Central memory CD8-positive, alpha-beta T cell (primary cell): ENCODE data around the gene TMEM269.
"Not testable (repeated sequence)": the region's sequence is repeated elsewhere in the genome, so short reads cannot be mapped to it uniquely, and the experiment has no call there.

Experiments used
- ATAC-seq: fragments of 150-1000 bp; cut with Tn5 transposase; replicated peaks from 2 replicates; pipeline ENCODE4 v1.10.0; 2022; ENCODE audit warnings: mild to moderate bottlenecking, moderate FRiP score, moderate number of reproducible peaks; ENCODE audit not compliant: poor library complexity, severe bottlenecking; ENCODE audit errors: extremely low read depth
- DNase-seq, 2 donors: peaks; one replicate each; pipeline ENCODE4 v3.0.0; 2021; ENCODE audit warnings: low spot score in 2 of 2
- H3K27ac Mint-ChIP-seq: one replicate; pipeline ENCODE4 v1.8.0; 2022; ENCODE audit warnings: low read depth, mild to moderate bottlenecking, moderate library complexity, mixed read lengths
- H3K27me3 Mint-ChIP-seq: one replicate; pipeline ENCODE4 v1.8.0; 2022; ENCODE audit warnings: mixed read lengths
- H3K36me3 Mint-ChIP-seq: one replicate; pipeline ENCODE4 v1.8.0; 2022; ENCODE audit warnings: mild to moderate bottlenecking, moderate library complexity, mixed read lengths; ENCODE audit not compliant: insufficient read depth
- H3K4me1 Mint-ChIP-seq: one replicate; pipeline ENCODE4 v1.8.0; 2022; ENCODE audit warnings: mixed read lengths
- H3K4me3 Mint-ChIP-seq: one replicate; pipeline ENCODE4 v1.8.0; 2022; ENCODE audit warnings: mild to moderate bottlenecking, moderate library complexity, mixed read lengths
- H3K9me3 Mint-ChIP-seq: one replicate; pipeline ENCODE4 v1.8.0; 2022; ENCODE audit warnings: mixed read lengths

The TMEM269 gene

DNA sequence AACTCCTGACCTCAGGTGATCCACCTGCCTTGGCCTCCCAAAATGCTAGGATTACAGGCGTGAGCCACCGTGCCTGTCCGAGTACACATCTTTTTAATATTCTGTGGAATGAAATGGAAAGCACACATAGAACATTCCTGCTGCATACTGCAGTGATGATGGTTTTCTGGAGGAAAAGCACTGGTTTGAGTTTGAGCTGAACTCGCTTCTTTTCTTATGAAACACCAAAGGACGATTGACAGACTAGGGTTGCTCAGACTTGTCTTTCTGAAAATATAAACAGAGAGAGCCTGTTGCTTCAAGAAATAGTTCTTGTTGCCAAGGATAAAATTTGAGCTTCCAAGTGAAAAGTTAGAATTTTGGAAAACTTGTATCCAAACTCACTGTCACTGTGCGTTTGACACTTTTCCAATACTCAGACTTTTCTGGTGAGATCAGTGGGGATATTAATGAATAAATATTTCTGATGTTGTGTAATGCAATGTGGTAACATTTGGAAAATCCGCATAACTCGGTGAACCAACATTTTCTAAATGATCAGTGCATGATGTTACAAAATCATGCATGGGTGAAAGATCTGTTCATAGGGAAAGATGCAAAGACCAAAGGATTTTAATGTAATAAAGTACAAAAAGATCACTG lies 17.2 kb downstream of the TMEM269 start:
- H3K27ac Mint-ChIP-seq, result no peak overlapping the region
- peaks cover 2% of the 10 kb centered on the region for H3K36me3 Mint-ChIP-seq
- no peaks in the 10 kb centered on the region for H3K27me3 Mint-ChIP-seq
- H3K9me3 Mint-ChIP-seq, result no peaks in the 10 kb centered on the region
- H3K4me1 Mint-ChIP-seq, result no peaks in the 10 kb centered on the region
- ATAC-seq (no peak), DNase-seq (no peak)
- no peak overlapping the region for H3K4me3 Mint-ChIP-seq

DNA sequence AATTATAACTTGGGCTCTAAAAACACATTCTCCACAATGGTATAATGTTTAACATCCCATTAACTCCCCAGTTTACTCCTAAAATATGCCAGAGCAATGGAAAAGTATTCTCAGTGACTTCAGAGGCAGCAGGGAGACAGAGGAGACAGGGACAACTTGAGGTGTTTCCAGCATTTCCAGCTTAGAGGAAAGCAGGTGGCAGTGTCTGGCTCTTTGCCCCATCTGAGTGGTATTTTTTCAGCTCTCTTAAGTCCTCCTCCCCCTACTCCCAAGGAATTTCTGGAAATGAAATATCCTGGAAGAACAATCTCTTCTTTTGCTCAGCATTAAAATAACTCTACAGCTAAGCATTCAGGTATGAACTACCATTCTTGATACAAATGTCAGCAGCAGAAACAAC lies 21.4 kb downstream of the TMEM269 start:
- H3K9me3 Mint-ChIP-seq, result no peaks in the 10 kb centered on the region
- DNase-seq, result no peak
- no peak overlapping the region for H3K27ac Mint-ChIP-seq
- peaks cover 2% of the 10 kb centered on the region for H3K36me3 Mint-ChIP-seq
- H3K27me3 Mint-ChIP-seq, result no peaks in the 10 kb centered on the region
- H3K4me1 Mint-ChIP-seq, result no peaks in the 10 kb centered on the region
- H3K4me3 Mint-ChIP-seq, result no peak overlapping the region
- no peak for ATAC-seq

DNA sequence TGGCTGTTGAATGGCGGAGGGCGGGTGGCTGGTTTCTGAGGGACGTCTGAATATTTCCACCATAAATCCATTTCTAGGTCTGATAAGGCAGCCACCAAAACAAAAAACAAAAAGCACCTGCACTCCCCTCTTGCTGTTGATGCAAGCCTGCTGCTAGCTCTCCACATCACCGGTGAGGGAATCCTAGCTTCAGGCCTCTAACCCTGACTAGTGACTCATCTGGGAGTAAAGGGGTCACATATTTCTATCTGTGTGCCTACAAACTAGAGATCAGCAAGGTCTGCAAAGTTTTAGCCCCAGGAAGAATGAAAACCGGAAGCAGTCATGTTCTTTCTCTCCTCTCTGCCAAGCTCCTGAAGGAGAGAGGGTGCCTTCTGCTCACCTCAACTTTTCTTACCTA lies 21.8 kb downstream of the TMEM269 start:
- DNase-seq (no peak), ATAC-seq (no peak)
- Mint-ChIP-seq H3K4me3 (no peak overlapping the region), H3K36me3 (peaks cover 2% of the 10 kb centered on the region), H3K27ac (no peak overlapping the region), H3K4me1 (peaks cover 3% of the 10 kb centered on the region), H3K9me3 (no peaks in the 10 kb centered on the region), H3K27me3 (no peaks in the 10 kb centered on the region)

DNA sequence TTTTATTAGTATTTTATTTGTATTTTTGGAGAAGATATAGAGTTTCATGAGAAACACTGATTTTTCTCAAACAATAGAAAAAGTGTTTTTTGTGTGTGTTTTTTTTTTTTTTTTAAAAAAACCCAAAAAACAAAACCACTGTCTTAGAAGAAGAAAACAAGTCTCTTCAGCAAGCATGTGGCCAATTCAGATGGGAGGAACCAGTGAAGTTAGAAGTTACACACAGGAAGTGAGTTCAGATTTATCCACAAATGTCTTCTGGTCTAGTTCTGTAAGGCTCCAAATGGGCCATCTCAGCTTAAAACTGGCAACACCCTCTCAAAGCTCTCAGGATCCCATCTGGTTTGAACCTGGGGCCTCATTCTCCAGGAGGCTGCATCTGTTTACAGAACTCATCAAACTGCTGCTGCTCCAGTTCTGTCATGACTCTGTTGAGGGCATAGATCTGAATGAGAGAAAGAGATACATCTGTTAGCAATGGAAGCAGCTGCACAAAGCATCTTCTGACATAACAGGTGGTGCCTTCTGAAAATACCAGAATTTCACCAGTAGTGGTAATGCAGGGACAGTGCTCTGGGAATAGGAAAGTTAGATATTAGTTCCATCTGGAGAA lies 22.4 kb downstream of the TMEM269 start:
- H3K9me3 Mint-ChIP-seq, result no peaks in the 10 kb centered on the region
- peaks cover 5% of the 10 kb centered on the region for H3K4me1 Mint-ChIP-seq
- H3K4me3 Mint-ChIP-seq, result no peak overlapping the region
- ATAC-seq (no peak), DNase-seq (no peak)
- no peak overlapping the region for H3K27ac Mint-ChIP-seq
- no peaks in the 10 kb centered on the region for H3K27me3 Mint-ChIP-seq
- peaks cover 2% of the 10 kb centered on the region for H3K36me3 Mint-ChIP-seq

DNA sequence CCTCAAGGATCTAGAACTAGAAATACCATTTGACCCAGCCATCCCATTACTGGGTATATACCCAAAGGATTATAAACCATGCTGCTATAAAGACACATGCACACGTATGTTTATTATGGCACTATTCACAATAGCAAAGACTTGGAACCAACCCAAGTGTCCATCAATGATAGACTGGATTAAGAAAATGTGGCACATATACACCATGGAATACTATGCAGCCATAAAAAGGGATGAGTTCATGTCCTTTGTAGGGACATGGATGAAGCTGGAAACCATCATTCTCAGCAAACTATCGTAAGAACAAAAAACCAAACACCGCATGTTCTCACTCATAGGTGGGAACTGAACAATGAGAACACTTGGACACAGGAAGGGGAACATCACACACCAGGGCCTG lies 30.0 kb downstream of the TMEM269 start:
- H3K4me1 Mint-ChIP-seq, result peaks cover 24% of the 10 kb centered on the region
- H3K27me3 Mint-ChIP-seq, H3K4me3 Mint-ChIP-seq, DNase-seq, H3K27ac Mint-ChIP-seq, ATAC-seq, H3K36me3 Mint-ChIP-seq, H3K9me3 Mint-ChIP-seq: not testable (repeated sequence)

DNA sequence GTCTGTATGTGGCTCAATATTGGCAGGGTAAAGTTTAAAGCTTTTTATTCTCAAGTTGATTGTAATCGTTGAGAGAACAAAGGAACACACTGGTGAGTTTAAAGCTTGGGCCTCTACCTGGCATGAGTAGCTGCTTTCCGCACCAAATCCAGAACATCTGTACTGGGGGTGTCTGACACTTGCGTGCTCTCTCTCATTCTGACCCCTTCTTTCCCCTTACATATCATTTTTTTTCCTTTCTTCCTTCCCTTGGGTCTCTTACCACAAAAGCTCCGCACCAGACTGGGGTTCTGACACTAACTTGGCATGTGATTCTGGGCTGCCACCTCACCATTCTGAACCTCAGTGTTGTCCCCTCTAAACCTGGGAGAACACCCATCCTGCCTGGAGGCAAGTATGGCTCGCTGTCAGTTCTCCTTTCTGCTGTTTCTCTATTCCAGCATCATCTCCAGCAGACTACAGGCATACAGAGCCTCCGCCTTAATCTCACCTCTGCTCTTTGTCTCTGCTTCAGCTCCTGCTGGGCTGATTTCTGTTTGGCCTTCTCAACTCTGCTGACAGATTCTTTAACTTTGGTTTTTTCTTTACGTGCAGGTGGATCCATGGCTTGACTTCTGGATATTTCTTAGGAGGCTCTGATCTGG lies 31.3 kb downstream of the TMEM269 start:
- Mint-ChIP-seq H3K4me1 (peaks cover 27% of the 10 kb centered on the region), H3K27ac (peak overlapping the region; percentile 83), H3K27me3 (no peaks in the 10 kb centered on the region), H3K9me3 (no peaks in the 10 kb centered on the region), H3K36me3 (peaks cover 6% of the 10 kb centered on the region), H3K4me3 (peak overlapping the region; percentile 82)
- no peak for ATAC-seq
- no peak for DNase-seq

DNA sequence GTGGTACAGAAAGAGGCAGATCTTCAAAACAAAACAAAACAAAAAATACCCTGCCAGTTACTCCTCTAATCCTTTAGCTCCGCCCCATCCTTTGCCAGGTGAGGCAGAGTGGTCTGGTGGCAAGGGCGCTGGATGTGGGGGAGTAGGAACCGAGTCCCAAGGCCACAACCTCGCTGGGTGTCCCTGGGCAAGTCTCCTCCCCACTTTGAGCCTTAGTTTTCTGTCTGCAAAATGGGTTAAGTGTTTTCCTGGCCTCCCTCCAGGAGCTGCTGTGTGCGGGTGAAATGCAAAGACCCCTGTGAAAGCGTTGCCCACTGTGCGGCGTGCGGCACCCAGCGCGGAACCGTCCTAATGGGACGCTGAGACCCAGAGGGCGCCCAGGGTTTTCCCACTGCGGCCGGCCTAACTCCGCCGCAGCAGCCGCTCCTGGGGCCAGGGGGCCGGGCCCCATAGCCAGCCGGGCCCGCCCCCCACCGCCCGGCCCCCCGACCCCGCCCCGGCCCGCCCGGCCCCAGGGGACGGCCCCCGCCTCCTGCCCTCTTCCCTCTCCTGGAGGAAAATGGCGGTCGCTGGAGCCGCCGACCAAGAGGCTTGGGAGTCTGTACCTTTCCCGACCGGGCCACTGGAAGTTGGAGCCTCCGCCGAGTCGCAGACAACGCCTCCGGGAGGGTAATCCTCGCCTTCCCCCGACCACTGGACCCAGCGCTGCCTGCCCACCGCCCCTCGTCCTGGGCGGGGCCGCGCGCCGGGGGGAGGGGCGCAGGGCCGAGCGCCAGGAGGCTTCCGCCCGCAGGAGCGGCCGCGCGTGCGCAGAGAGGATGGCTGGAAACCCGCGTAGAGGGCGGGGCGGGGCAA lies 32.0 kb downstream of the TMEM269 start, which contains the start of the genes ERMAP and SVBP:
ERMAP (plus strand) TSS at position 538 of the 855 bp plus-strand sequence. CDS start 13,327 bp downstream, outside the sequence.
SVBP (minus strand) TSS at position 813 of the 855 bp plus-strand sequence. CDS start 853 bp downstream, outside the sequence.
- peak within 1 kb of the TSS; percentile 82 for H3K4me3 Mint-ChIP-seq
- ATAC-seq, result peak; percentile 79
- H3K36me3 Mint-ChIP-seq, result peaks cover 6% of the 10 kb centered on the region
- peaks cover 22% of the 10 kb centered on the region for H3K4me1 Mint-ChIP-seq
- DNase-seq, result peak; percentile 81 to 86
- peak within 1 kb of the TSS; percentile 83 for H3K27ac Mint-ChIP-seq
- no peaks in the 10 kb centered on the region for H3K27me3 Mint-ChIP-seq
- H3K9me3 Mint-ChIP-seq, result no peaks in the 10 kb centered on the region

DNA sequence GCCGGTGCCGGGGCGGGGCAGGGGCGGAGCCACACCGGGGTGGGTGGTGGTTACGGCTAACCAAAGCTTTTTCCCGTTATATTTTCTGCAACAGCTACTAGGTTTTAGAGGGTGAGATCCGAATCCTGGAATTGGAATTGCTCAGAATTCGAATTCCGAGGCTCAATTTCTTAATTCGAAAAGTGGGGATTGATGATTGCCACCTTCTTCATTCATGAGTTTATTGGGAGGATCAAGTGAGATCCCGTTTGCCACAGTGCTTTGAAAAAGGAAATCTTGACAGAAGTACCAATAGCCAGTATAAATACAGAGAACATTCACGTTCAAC lies 32.6 kb downstream of the TMEM269 start:
- peaks cover 22% of the 10 kb centered on the region for H3K4me1 Mint-ChIP-seq

DNA sequence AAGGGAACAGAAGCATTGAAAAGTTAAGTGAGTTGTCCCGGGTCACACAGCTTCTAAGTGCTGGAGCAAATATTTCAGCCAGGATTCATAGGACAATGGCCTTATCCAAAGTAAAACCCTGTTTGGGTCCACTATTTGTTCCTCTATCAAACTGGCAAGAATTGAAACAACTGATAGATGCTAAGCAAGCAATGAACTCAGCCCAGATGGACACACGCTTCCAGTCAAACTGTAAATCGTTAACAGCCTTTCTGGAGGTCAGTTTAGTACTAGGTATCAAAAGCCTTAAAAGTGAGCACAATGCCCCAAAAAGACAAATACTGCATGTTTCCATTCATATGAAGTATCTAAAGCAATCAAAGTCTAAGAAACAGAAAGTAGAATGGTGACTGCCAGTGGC lies 33.2 kb downstream of the TMEM269 start:
- DNase-seq, result no peak
- no peak for ATAC-seq
- Mint-ChIP-seq H3K27me3 (no peaks in the 10 kb centered on the region), H3K27ac (no peak overlapping the region), H3K9me3 (no peaks in the 10 kb centered on the region), H3K4me3 (peak overlapping the region; percentile 82), H3K4me1 (peaks cover 22% of the 10 kb centered on the region), H3K36me3 (peaks cover 6% of the 10 kb centered on the region)

More for the DNA sequence above, 32.6 kb downstream of the TMEM269 start:
- peaks cover 6% of the 10 kb centered on the region for H3K36me3 Mint-ChIP-seq
- DNase-seq (no peak), ATAC-seq (no peak)
- H3K4me3 Mint-ChIP-seq, result peak overlapping the region; percentile 82
- no peaks in the 10 kb centered on the region for H3K9me3 Mint-ChIP-seq
- H3K27ac Mint-ChIP-seq, result no peak overlapping the region
- H3K27me3 Mint-ChIP-seq, result no peaks in the 10 kb centered on the region

DNA sequence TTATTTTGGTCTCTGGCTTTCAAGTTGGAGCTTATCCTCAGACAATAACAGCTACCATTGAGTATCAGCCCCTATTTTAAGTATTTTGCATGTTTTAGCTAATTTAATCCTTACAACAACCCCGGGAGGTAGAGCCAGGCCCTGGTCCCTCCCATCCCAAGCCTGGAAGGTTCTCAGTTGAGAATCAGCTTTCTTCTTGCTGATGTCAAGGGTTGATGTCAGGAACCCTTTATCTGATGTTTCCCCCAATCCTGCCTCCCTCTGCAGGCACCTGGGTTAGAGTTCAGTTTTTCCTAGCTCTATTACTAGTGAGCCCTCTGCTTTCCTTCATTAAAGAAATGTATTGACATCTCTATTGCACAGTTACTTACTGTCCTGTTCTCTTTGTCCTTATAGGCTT lies 36.0 kb downstream of the TMEM269 start:
- no peak overlapping the region for H3K4me3 Mint-ChIP-seq
- H3K27me3 Mint-ChIP-seq, result no peaks in the 10 kb centered on the region
- peaks cover 19% of the 10 kb centered on the region for H3K4me1 Mint-ChIP-seq
- ATAC-seq, result no peak
- no peak for DNase-seq
- no peak overlapping the region for H3K27ac Mint-ChIP-seq
- peaks cover 8% of the 10 kb centered on the region for H3K36me3 Mint-ChIP-seq
- H3K9me3 Mint-ChIP-seq, result no peaks in the 10 kb centered on the region

DNA sequence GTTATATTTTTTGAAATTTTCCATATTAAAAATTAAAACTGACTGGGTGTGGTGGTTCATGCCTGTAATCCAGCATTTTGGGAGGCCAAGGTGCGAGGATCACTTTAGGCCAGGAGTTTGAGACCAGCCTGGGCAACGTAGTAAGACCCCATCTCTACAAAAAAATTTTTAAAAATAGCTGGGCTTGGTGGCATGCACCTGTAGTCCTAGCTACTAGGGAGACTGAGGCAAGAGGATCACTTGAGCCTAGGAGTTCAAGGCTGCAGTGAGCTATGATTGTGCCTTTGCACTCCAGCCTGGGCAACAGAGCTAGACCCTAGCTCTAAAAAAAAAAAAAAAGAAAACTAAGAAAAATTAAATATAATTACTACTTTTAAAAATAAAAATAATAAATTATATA lies 36.9 kb downstream of the TMEM269 start:
- Mint-ChIP-seq H3K27me3 (no peaks in the 10 kb centered on the region), H3K36me3 (peaks cover 5% of the 10 kb centered on the region), H3K4me1 (peaks cover 10% of the 10 kb centered on the region), H3K4me3 (no peak overlapping the region), H3K9me3 (no peaks in the 10 kb centered on the region), H3K27ac (no peak overlapping the region)
- ATAC-seq (no peak), DNase-seq (no peak)

DNA sequence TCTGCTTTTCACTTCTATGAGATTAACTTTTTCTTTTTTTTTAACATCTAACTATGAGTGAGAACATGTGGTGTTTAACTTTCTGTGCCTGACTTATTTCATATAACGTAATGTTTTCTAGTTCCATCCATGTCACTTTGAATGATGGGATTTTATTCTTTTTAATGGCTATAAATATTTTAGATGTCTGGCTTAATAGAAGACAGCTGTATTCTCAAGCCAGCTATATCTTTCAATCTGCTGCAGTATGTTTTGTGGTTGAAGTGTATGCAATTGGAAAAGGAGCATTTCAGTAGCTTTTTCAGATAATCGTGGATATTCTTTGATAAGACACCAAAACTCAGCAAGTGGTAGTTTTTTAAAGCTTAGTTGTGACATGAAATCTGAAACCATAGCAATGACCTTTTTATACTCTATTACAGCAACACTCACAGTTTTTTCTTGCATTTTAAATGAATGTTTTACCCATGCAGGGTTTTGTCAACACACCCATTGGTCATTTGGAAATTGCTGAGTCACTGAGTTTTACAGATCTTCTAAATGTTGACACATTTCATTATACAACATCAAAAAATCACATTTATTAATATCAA lies 38.1 kb downstream of the TMEM269 start:
- H3K4me3 Mint-ChIP-seq, result no peak overlapping the region
- ATAC-seq (no peak), DNase-seq (no peak)
- peaks cover 4% of the 10 kb centered on the region for H3K36me3 Mint-ChIP-seq
- H3K27ac Mint-ChIP-seq, result no peak overlapping the region
- no peaks in the 10 kb centered on the region for H3K9me3 Mint-ChIP-seq
- no peaks in the 10 kb centered on the region for H3K27me3 Mint-ChIP-seq
- peaks cover 4% of the 10 kb centered on the region for H3K4me1 Mint-ChIP-seq
